Mesendoderm (in vitro differentiated cells): ENCODE data around the gene KRTAP10-6.
"Not testable (repeated sequence)": the region's sequence is repeated elsewhere in the genome, so short reads cannot be mapped to it uniquely, and the experiment has no call there.

Experiments
- DNase-seq: peaks from one replicate; pipeline ENCODE4 v3.0.0; 2013
- H2AK5ac ChIP-seq: 2 replicates; pipeline ENCODE4 v1.6.1; 2013; ENCODE audit warnings: low read length, inconsistent platforms
- H2BK120ac ChIP-seq: 2 replicates; pipeline ENCODE4 v1.6.1; 2013; ENCODE audit warnings: low read depth, mild to moderate bottlenecking, low read length, moderate library complexity, mixed read lengths
- H2BK15ac ChIP-seq: replicated peaks from 2 replicates; pipeline ENCODE4 v1.6.1; 2013; ENCODE audit warnings: low read depth, mild to moderate bottlenecking, moderate library complexity
- H2BK5ac ChIP-seq: 2 replicates; pipeline ENCODE4 v1.6.1; 2013; ENCODE audit warnings: low read length, inconsistent platforms
- H3K18ac ChIP-seq: 2 replicates; pipeline ENCODE4 v1.6.1; 2013; ENCODE audit warnings: mild to moderate bottlenecking, low read length, mixed read lengths
- H3K23ac ChIP-seq: one replicate; pipeline ENCODE4 v1.6.1; 2013; ENCODE audit warnings: low read length
- H3K27ac ChIP-seq: 2 replicates; pipeline ENCODE4 v1.5.1; 2013; ENCODE audit warnings: low read depth, mild to moderate bottlenecking, inconsistent platforms, low read length, moderate library complexity
- H3K27me3 ChIP-seq: 2 replicates; pipeline ENCODE4 v1.6.1; 2013; ENCODE audit warnings: low read length, control low read depth, mild to moderate bottlenecking, inconsistent platforms; ENCODE audit not compliant: insufficient read depth, poor library complexity
- H3K36me3 ChIP-seq: 2 replicates; pipeline ENCODE4 v1.6.1; 2013; ENCODE audit warnings: low read length, inconsistent platforms; ENCODE audit not compliant: control insufficient read depth, insufficient read depth
- H3K4ac ChIP-seq: one replicate; pipeline ENCODE4 v1.6.1; 2013; ENCODE audit warnings: low read depth, mild to moderate bottlenecking, low read length, moderate library complexity
- H3K4me1 ChIP-seq: 2 replicates; pipeline ENCODE4 v1.6.1; 2013; ENCODE audit warnings: low read depth, low read length, inconsistent platforms; ENCODE audit not compliant: control insufficient read depth
- H3K4me2 ChIP-seq: 2 replicates; pipeline ENCODE4 v1.6.1; 2013; ENCODE audit warnings: low read length
- H3K4me3 ChIP-seq: 2 replicates; pipeline ENCODE4 v1.5.1; 2013; ENCODE audit warnings: mild to moderate bottlenecking, low read length
- H3K56ac ChIP-seq: one replicate; pipeline ENCODE4 v1.6.1; 2013; ENCODE audit warnings: low read length
- H3K79me1 ChIP-seq: 2 replicates; pipeline ENCODE4 v1.6.1; 2013; ENCODE audit warnings: low read length, inconsistent platforms
- H3K79me2 ChIP-seq: 2 replicates; pipeline ENCODE4 v1.6.1; 2013; ENCODE audit warnings: mild to moderate bottlenecking, low read length; ENCODE audit not compliant: control insufficient read depth, insufficient read depth
- H3K9ac ChIP-seq: 2 replicates; pipeline ENCODE4 v1.6.1; 2013; ENCODE audit warnings: low read length, inconsistent platforms
- H4K5ac ChIP-seq: one replicate; pipeline ENCODE4 v1.6.1; 2013; ENCODE audit warnings: low read length
- H4K8ac ChIP-seq: one replicate; pipeline ENCODE4 v1.6.1; 2013; ENCODE audit warnings: low read depth, mild to moderate bottlenecking, control low read depth, low read length, moderate library complexity
- WGBS: extraction: QIAGEN DNeasy Blood & Tissue Kit; methylation state at CpG from one replicate; pipeline ENCODE4 v1.1.7; 2013; ENCODE audit warnings: low lambda C conversion rate, missing lambda C conversion rate; ENCODE audit not compliant: insufficient coverage; ENCODE audit errors: extremely low coverage; 5-methylcytosine and 5-hydroxymethylcytosine counted together

The KRTAP10-6 gene

GRCh38 chr21:44558329-44558675, 34.0 kb downstream of the KRTAP10-6 start:
- H3K27ac ChIP-seq, H2BK120ac ChIP-seq, H4K8ac ChIP-seq, H3K36me3 ChIP-seq, H3K4me1 ChIP-seq, H3K4me3 ChIP-seq, H3K27me3 ChIP-seq, H2AK5ac ChIP-seq, H3K79me1 ChIP-seq, H3K56ac ChIP-seq, H3K4ac ChIP-seq, H3K18ac ChIP-seq, H3K23ac ChIP-seq, H3K4me2 ChIP-seq, DNase-seq, H2BK5ac ChIP-seq, H2BK15ac ChIP-seq, H3K79me2 ChIP-seq, H3K9ac ChIP-seq, H4K5ac ChIP-seq: not testable (repeated sequence)
- WGBS = no CpG with 5 or more reads among the region's 10 CpGs

- Histone ChIP-seq H2BK5ac (no peak overlapping the region), H3K9ac (no peak overlapping the region), H3K4me1 (no peaks in the 10 kb centered on the region), H2AK5ac (no peak overlapping the region), H3K18ac (no peak overlapping the region), H3K4me2 (no peak overlapping the region), H3K4ac (no peak overlapping the region), H3K56ac (no peak overlapping the region), H3K4me3 (no peak overlapping the region), H3K79me2 (no peaks in the 10 kb centered on the region), H4K5ac (no peak overlapping the region), H2BK15ac (no peak overlapping the region), H3K27ac (no peak overlapping the region), H3K79me1 (no peaks in the 10 kb centered on the region), H2BK120ac (no peak overlapping the region), H3K23ac (no peak overlapping the region), H3K27me3 (no peaks in the 10 kb centered on the region), H4K8ac (no peak overlapping the region), H3K36me3 (no peaks in the 10 kb centered on the region)
- DNase-seq = no peak
- no CpG with 5 or more reads among the region's 30 CpGs for WGBS
Measured at GRCh38 chr21:44557491-44558328, 34.6 kb downstream of the KRTAP10-6 start.

- Histone ChIP-seq H3K79me2 (no peaks in the 10 kb centered on the region), H3K4me1 (no peaks in the 10 kb centered on the region), H3K27ac (no peak overlapping the region), H3K9ac (no peak overlapping the region), H3K4ac (no peak overlapping the region), H2BK120ac (no peak overlapping the region), H3K79me1 (no peaks in the 10 kb centered on the region), H2AK5ac (no peak overlapping the region), H3K4me3 (no peak overlapping the region), H3K23ac (no peak overlapping the region), H3K56ac (no peak overlapping the region), H2BK15ac (no peak overlapping the region), H3K4me2 (no peak overlapping the region), H3K36me3 (no peaks in the 10 kb centered on the region), H3K18ac (no peak overlapping the region), H4K8ac (no peak overlapping the region), H4K5ac (no peak overlapping the region), H3K27me3 (no peaks in the 10 kb centered on the region), H2BK5ac (no peak overlapping the region)
- no peak for DNase-seq
- WGBS = no CpG with 5 or more reads among the region's 9 CpGs
Measured at GRCh38 chr21:44556879-44557278, 35.4 kb downstream of the KRTAP10-6 start.

- no peaks in the 10 kb centered on the region for H3K27me3 ChIP-seq
- no peaks in the 10 kb centered on the region for H3K79me1 ChIP-seq
Measured at GRCh38 chr21:44555200-44555875, 37.0 kb downstream of the KRTAP10-6 start.

GRCh38 chr21:44552681-44553080, 39.6 kb downstream of the KRTAP10-6 start:
- WGBS = no CpG with 5 or more reads among the region's 13 CpGs
- no peak overlapping the region for H3K4ac ChIP-seq
- no peak overlapping the region for H3K4me2 ChIP-seq
- no peak overlapping the region for H2AK5ac ChIP-seq
- no peak overlapping the region for H3K9ac ChIP-seq
- no peak overlapping the region for H2BK5ac ChIP-seq
- H3K27ac ChIP-seq = no peak overlapping the region
- no peak overlapping the region for H3K18ac ChIP-seq
- H2BK15ac ChIP-seq = no peak overlapping the region
- no peaks in the 10 kb centered on the region for H3K79me2 ChIP-seq
- H3K79me1 ChIP-seq = no peaks in the 10 kb centered on the region
- H4K5ac ChIP-seq = no peak overlapping the region
- H4K8ac ChIP-seq = no peak overlapping the region
- no peak overlapping the region for H3K23ac ChIP-seq
- no peak overlapping the region for H3K56ac ChIP-seq
- H3K27me3 ChIP-seq = no peaks in the 10 kb centered on the region
- H3K4me3 ChIP-seq = no peak overlapping the region
- no peak overlapping the region for H2BK120ac ChIP-seq
- no peak for DNase-seq
- no peaks in the 10 kb centered on the region for H3K36me3 ChIP-seq
- H3K4me1 ChIP-seq = peaks cover 9% of the 10 kb centered on the region

More at GRCh38 chr21:44555200-44555875, 37.0 kb downstream of the KRTAP10-6 start:
- no peak overlapping the region for H3K27ac ChIP-seq
- no peak overlapping the region for H2BK120ac ChIP-seq
- H2BK5ac ChIP-seq = no peak overlapping the region
- no CpG with 5 or more reads among the region's 13 CpGs for WGBS
- H3K4me1 ChIP-seq = no peaks in the 10 kb centered on the region
- no peak overlapping the region for H3K9ac ChIP-seq
- H3K18ac ChIP-seq = no peak overlapping the region
- no peak overlapping the region for H4K5ac ChIP-seq
- no peak overlapping the region for H2BK15ac ChIP-seq
- no peaks in the 10 kb centered on the region for H3K36me3 ChIP-seq
- H3K56ac ChIP-seq = no peak overlapping the region
- H4K8ac ChIP-seq = no peak overlapping the region
- no peak overlapping the region for H3K4ac ChIP-seq
- no peak overlapping the region for H3K23ac ChIP-seq
- no peak overlapping the region for H2AK5ac ChIP-seq
- H3K4me2 ChIP-seq = no peak overlapping the region
- DNase-seq = no peak
- H3K4me3 ChIP-seq = no peak overlapping the region
- no peaks in the 10 kb centered on the region for H3K79me2 ChIP-seq
